ENCODE results near the gene RNF123. TPM values are rescaled to one million over a fixed set of nuclear protein-coding genes. Genes with fewer than 3 reads are reported as not detected.

RNF123 gene
- total RNA-seq, 1 experiment from 2014 or later, result 24.4 TPM

DNA sequence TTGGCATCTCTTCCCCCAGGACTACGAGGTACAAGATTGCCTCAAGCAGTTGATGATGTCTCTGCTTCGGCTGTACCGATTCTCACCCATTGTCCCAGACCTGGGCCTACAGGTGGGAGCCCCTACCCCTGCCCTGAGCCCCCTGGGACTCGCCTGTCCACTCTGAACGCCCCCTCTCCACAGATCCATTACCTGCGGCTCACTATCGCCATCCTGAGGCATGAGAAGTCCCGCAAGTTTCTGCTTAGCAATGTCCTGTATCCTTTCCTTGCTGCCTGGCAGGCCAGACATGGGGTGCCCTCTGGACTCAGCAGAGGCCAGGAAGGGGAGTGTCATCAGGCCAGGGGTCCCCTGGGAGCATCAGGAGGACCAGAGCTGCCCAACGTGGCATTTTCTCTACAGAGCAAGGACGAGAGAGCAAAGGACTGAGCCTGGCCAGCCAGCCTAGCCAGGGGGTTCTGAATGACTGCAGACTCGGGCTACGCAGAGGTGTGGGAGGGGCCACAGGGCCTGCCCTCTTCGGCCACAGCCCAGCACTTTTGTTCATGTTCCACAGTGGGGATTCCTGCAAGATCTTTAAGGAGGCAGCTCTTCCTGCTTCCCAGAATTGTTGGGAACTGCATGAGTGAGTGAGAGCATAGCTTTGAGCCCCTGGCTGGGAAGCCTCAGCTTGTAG is 11.2 kb downstream of the RNF123 start:
- no peak for DNase-seq (ENCODE audit: low read depth)

GRCh38 chr3:49701388-49702077 is 12.2 kb downstream of the RNF123 start:
- no peak for DNase-seq (ENCODE audit: low read depth)

GRCh38 chr3:49702672-49703071 is 13.3 kb downstream of the RNF123 start:
- DNase-seq (ENCODE audit: low read depth), result no peak

GRCh38 chr3:49703443-49703927 is 14.1 kb downstream of the RNF123 start:
- peak; percentile 70 for DNase-seq (ENCODE audit: low read depth)

GRCh38 chr3:49703956-49704355 is 14.6 kb downstream of the RNF123 start:
- no peak for DNase-seq (ENCODE audit: low read depth)

DNA sequence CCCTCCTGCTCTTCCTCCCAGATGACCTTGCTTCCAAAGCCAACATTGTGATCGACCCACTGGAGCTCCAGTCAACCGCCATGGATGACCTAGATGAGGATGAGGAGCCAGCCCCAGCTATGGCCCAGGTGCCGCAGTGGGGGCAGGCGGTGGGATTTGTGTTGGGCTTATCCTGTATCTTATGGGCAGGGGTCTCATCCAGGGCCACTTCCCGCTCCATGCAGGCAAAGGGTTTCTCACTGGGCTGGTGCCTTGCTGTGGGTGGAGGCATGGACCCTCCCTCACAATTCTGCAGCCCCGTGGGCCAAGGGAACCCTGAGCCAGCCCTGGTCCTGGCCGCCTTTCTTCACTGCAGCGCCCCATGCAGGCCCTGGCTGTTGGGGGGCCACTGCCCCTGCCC is 15.3 kb downstream of the RNF123 start:
- no peak for DNase-seq (ENCODE audit: low read depth)

DNA sequence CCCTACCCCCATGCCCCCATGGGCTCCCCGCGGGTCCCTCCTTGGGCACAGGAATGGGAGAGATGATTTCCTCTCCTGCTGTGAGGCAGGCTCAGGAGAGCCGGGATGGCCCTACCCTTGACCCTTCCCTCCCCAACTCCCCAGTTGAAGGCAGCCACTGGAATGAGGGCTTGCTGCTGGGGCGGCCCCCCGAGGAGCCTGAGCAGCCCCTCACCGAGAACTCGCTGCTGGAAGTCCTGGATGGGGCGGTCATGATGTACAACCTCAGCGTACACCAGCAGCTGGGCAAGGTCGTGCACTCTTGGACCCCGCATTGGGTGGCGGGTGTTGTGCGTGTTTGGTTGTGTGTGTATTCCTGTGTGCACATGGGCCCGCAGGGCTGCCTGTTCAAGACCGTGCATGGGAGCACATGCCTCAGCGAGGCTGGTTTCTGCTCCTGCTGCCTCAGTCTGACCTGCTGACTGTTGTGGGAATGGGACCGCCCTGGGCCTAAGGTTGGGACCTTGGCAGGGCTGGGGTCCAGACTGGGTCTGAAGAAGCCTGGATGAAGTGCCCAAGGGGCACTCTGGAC is 16.1 kb downstream of the RNF123 start:
- no peak for DNase-seq (ENCODE audit: low read depth)

DNA sequence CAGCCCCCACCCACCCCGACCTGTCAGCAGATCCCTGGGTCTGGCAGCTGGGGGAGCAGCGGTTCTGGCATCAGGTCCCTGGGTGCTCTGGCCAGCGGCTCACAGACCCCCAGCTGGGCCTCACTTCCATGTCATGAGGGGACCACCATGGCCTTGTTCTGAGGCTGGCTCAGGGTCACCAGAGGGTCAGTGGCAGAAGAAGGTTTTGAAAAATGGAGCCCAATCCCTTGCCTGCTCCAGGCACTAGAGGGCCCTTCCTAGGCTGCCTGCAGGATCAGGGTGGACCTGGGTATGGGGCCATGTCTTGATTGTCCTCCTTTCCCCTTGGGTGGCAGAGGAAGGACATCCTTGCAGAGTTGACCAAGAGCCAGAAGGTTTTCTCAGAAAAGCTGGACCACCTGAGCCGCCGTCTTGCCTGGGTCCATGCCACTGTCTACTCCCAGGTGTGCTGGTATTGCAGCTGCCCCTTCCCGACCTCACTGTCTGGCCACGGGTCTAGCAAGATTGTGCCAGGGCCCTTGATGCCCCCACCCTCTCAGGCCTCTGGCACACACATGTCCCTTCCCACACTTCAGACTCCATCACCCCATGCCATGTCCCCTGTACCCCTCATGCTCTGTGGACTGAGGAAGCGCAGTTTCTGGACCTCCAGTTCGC is 17.2 kb downstream of the RNF123 start:
- no peak for DNase-seq (ENCODE audit: low read depth)

DNA sequence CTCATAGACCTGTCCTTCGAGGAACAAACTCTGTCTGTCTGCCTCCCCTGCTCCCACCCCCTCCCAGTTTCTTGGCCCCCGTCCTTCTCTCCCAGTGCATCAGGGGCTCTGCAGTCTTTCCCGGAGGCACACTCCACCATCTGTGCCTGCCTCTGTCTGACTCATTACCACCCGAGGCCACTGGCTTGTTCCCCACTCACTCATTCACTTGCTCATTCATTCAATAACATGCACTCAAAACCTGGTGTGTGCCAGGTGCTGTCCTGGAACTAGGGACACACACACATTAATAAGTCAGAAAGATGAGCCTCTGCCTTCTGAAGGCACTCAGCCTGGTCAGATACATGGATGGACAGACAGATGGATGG is 17.7 kb downstream of the RNF123 start:
- DNase-seq (ENCODE audit: low read depth), result peak; percentile 32

GRCh38 chr3:49709852-49710251 is 20.5 kb downstream of the RNF123 start:
- DNase-seq (ENCODE audit: low read depth), result no peak

- DNase-seq (ENCODE audit: low read depth), result no peak
Observed at GRCh38 chr3:49711489-49711888, 22.1 kb downstream of the RNF123 start.

DNA sequence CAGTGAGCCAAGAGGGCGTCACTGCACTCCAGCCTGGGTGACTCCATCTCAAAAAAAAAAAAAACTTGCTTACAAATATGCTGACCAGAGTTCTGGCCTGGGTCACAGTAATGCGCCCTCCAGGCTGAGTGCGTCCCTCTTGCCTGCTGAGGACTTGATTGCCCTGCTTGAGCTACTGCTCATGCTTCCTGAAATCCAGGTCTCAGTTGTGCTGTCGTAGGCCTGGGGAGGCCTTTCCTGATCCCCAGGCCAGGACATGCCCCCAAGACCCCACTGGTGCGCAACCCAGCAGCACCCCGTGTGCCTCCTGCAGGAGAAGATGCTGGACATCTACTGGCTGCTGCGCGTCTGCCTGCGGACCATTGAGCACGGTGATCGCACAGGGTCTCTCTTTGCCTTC is 22.8 kb downstream of the RNF123 start:
- DNase-seq (ENCODE audit: low read depth), result no peak

DNA sequence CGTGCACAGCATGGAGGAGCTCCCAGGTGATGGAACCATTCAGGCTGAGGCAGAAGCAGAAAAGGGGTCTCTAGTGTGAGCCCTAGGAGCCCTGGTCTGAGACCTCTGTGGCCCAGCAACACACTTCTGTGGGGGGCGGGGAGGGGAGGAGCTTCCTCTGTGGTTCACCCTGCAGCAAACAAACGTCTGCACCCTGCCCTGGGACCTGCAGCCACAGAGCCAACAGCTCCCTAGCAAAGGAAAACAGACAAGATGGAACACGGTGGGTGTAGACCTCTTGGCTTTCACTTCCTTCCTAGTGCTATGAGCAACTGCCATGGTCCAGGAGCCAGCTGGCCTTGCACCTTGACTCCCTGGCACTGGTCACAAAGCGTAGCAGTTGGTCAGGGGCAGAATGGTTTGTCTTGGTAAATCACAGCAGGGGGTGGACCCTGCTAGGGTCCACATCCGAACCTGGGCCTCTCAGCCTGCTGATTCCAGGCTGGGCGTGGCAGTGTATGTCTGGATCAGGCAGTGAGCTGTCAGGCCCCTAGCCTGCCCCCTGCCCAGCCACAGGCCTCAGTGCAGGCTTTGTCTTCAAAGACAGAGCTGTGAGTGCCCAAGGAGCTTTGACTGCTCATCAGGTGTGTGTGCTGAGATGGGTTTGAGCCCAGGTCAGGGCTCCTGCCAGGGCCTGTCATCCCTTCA is 23.4 kb downstream of the RNF123 start:
- no peak for DNase-seq (ENCODE audit: low read depth)

GRCh38 chr3:49713336-49714105 is 24.2 kb downstream of the RNF123 start:
- no peak for DNase-seq (ENCODE audit: low read depth)

GRCh38 chr3:49714728-49715550 is 25.6 kb downstream of the RNF123 start:
- no peak for DNase-seq (ENCODE audit: low read depth)

DNA sequence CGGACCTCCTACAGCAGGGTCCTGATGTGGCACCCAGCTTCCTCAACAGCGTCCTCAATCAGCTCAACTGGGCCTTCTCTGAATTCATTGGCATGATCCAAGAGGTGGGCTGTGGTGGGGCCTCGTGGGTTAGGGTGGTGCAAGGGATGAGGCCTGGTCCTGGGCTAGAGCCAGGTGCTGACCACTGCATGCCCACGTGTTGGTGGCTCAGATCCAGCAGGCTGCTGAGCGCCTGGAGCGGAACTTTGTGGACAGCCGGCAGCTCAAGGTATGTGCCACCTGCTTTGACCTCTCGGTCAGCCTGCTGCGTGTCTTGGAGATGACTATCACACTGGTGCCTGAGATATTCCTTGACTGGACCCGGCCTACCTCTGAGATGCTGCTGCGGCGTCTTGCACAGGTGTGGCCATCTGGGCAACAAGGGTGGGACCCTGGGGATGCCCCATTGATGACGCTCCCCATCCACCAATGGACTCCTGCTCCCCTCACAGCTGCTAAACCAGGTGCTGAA is 26.3 kb downstream of the RNF123 start:
- DNase-seq (ENCODE audit: low read depth), result no peak

GRCh38 chr3:49716169-49716568 is 26.8 kb downstream of the RNF123 start:
- DNase-seq (ENCODE audit: low read depth), result no peak

- DNase-seq (ENCODE audit: low read depth), result no peak
Observed at GRCh38 chr3:49716691-49717210, 27.4 kb downstream of the RNF123 start.

DNA sequence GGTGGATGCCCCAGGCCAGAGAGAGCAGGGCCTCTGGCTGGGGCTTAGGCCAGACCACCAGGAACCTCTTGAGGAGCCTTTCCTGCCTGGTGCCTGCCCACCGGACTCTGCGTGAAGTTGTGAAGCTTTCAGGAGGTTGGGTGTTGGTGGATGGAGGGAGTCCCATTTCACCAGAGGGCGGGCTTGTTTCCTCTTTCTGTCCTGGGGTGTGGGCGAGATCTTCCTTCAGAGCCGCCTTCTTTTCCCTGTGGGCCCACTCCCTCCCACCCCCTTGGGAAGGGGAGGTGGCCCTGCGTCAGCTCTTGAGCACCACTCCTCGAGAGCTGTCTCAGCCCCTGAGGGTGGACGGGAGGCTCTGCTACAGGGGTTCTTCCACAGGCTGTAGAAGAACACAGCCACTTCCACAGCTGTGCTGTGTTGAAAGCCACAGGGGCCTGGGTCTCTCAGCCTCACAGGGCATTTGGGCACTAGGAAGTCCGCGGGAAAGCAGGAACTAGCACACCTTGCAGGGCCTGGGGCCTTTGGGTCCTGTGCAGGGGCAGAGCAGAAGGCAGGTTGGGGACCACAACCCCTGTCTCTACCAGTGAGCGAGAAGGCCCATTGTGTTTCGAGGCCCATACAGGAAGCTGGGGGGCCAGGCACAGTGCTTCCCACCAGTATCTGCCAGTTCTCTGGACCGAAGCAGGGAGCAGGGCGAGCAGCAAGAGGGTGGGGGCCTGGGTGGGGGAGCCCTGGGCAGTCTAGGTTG is 28.0 kb downstream of the RNF123 start:
- DNase-seq (ENCODE audit: low read depth), result no peak

Data from HT1080 (cell line).